SJSA1 (cell line): ENCODE results near the gene PROZ. TPM values are rescaled to one million over a fixed set of nuclear protein-coding genes. Genes with fewer than 3 reads are reported as not detected.
A peak's percentile ranks its signal among the peaks of the same experiment; 100 is the strongest.

ENCODE experiments used
- DNase-seq, 2 experiments: peaks; one replicate each; pipeline ENCODE4 v3.0.0-alpha.2; 2015 to 2020; ENCODE audit warnings: low spot score in 2 of 2, low read depth in 1 of 2
- H3K27ac ChIP-seq: fragments of 250-450 bp; sonication (Bioruptor Pico); 2 replicates; pipeline ENCODE4 v1.5.1; 2020; ENCODE audit warnings: mild to moderate bottlenecking, moderate library complexity
- H3K27me3 ChIP-seq: fragments of 250-450 bp; sonication (Bioruptor Pico); replicated peaks from 2 replicates; pipeline ENCODE4 v1.5.1; 2020; ENCODE audit warnings: mild to moderate bottlenecking, moderate library complexity
- H3K36me3 ChIP-seq: fragments of 250-450 bp; sonication (Bioruptor Pico); 2 replicates; pipeline ENCODE4 v1.5.1; 2020; ENCODE audit warnings: mild to moderate bottlenecking
- H3K4me1 ChIP-seq: fragments of 250-450 bp; sonication (Bioruptor Pico); replicated peaks from 2 replicates; pipeline ENCODE4 v1.6.1; 2021; ENCODE audit warnings: mild to moderate bottlenecking
- H3K4me3 ChIP-seq: fragments of 250-450 bp; sonication (Bioruptor Pico); 2 replicates; pipeline ENCODE4 v1.5.1; 2020; ENCODE audit warnings: mild to moderate bottlenecking
- H3K9me3 ChIP-seq: fragments of 250-450 bp; sonication (Bioruptor Pico); replicated peaks from 2 replicates; pipeline ENCODE4 v1.5.1; 2020; ENCODE audit warnings: mild to moderate bottlenecking
- total RNA-seq: library from RNA; depleted of rRNA; stranded (reverse); fragments of >200 nt; shearing (Covaris generic); gene quantifications from 2 replicates; pipeline ENCODE4 v1.2.3, GENCODE V29; 2014

Gene PROZ
- total RNA-seq, 1 experiment from 2014 or later = not detected

GRCh38 chr13:113116206-113116800 is 42.1 kb upstream of the PROZ start:
- DNase-seq = no peak
- H3K36me3 ChIP-seq = no peaks in the 10 kb centered on the region
- no peak overlapping the region for H3K27ac ChIP-seq
- H3K4me3 ChIP-seq = no peak overlapping the region
- no peaks in the 10 kb centered on the region for H3K9me3 ChIP-seq
- no peaks in the 10 kb centered on the region for H3K27me3 ChIP-seq
- no peaks in the 10 kb centered on the region for H3K4me1 ChIP-seq

GRCh38 chr13:113116871-113117271 is 41.6 kb upstream of the PROZ start:
- Histone ChIP-seq H3K36me3 (no peaks in the 10 kb centered on the region), H3K4me1 (no peaks in the 10 kb centered on the region), H3K9me3 (no peaks in the 10 kb centered on the region), H3K4me3 (no peak overlapping the region), H3K27me3 (no peaks in the 10 kb centered on the region), H3K27ac (no peak overlapping the region)
- DNase-seq = no peak

GRCh38 chr13:113117335-113117872 is 41.0 kb upstream of the PROZ start:
- DNase-seq = peak in 1 of 2 experiments; percentile 36
- no peak overlapping the region for H3K27ac ChIP-seq

GRCh38 chr13:113117911-113118260 is 40.6 kb upstream of the PROZ start:
- H3K4me3 ChIP-seq = no peak overlapping the region
- no peak overlapping the region for H3K27ac ChIP-seq
- H3K4me1 ChIP-seq = peaks cover 4% of the 10 kb centered on the region; the same call in 1 of the 2 replicates
- H3K27me3 ChIP-seq = no peaks in the 10 kb centered on the region
- no peaks in the 10 kb centered on the region for H3K9me3 ChIP-seq
- DNase-seq = no peak
- no peaks in the 10 kb centered on the region for H3K36me3 ChIP-seq

More at GRCh38 chr13:113117335-113117872, 41.0 kb upstream of the PROZ start:
- Histone ChIP-seq H3K36me3 (no peaks in the 10 kb centered on the region), H3K9me3 (no peaks in the 10 kb centered on the region), H3K4me1 (no peaks in the 10 kb centered on the region; the same call in 1 of the 2 replicates), H3K4me3 (no peak overlapping the region), H3K27me3 (no peaks in the 10 kb centered on the region)

- H3K9me3 ChIP-seq = no peaks in the 10 kb centered on the region
- H3K27me3 ChIP-seq = no peaks in the 10 kb centered on the region
- H3K4me3 ChIP-seq = no peak overlapping the region
- H3K4me1 ChIP-seq = peaks cover 6% of the 10 kb centered on the region; the same call in 1 of the 2 replicates
- DNase-seq = peak in 1 of 2 experiments; percentile 37
- H3K36me3 ChIP-seq = no peaks in the 10 kb centered on the region
- H3K27ac ChIP-seq = no peak overlapping the region
Measured at GRCh38 chr13:113118261-113119021, 40.0 kb upstream of the PROZ start.

GRCh38 chr13:113119166-113119821 is 39.2 kb upstream of the PROZ start:
- Histone ChIP-seq H3K9me3 (no peaks in the 10 kb centered on the region), H3K27me3 (no peaks in the 10 kb centered on the region), H3K27ac (no peak overlapping the region), H3K4me1 (peaks cover 6% of the 10 kb centered on the region; the same call in 1 of the 2 replicates), H3K4me3 (no peak overlapping the region), H3K36me3 (no peaks in the 10 kb centered on the region)
- DNase-seq = no peak

- Histone ChIP-seq H3K27ac (no peak overlapping the region), H3K4me1 (peaks cover 6% of the 10 kb centered on the region; the same call in 1 of the 2 replicates), H3K4me3 (no peak overlapping the region), H3K36me3 (no peaks in the 10 kb centered on the region), H3K27me3 (no peaks in the 10 kb centered on the region), H3K9me3 (no peaks in the 10 kb centered on the region)
- DNase-seq = no peak
Measured at GRCh38 chr13:113119822-113120189, 38.6 kb upstream of the PROZ start.

- H3K4me1 ChIP-seq = peaks cover 6% of the 10 kb centered on the region; the same call in 1 of the 2 replicates
- no peaks in the 10 kb centered on the region for H3K27me3 ChIP-seq
- H3K4me3 ChIP-seq = no peak overlapping the region
- H3K27ac ChIP-seq = no peak overlapping the region
- no peak for DNase-seq
- H3K9me3 ChIP-seq = no peaks in the 10 kb centered on the region
- H3K36me3 ChIP-seq = no peaks in the 10 kb centered on the region
Measured at GRCh38 chr13:113120300-113121182, 37.9 kb upstream of the PROZ start.

GRCh38 chr13:113121183-113121927 is 37.1 kb upstream of the PROZ start:
- Histone ChIP-seq H3K36me3 (no peaks in the 10 kb centered on the region), H3K4me3 (no peak overlapping the region), H3K27ac (no peak overlapping the region), H3K27me3 (no peaks in the 10 kb centered on the region), H3K9me3 (no peaks in the 10 kb centered on the region), H3K4me1 (peaks cover 6% of the 10 kb centered on the region; the same call in 1 of the 2 replicates)
- DNase-seq = no peak

GRCh38 chr13:113121928-113122471 is 36.4 kb upstream of the PROZ start:
- H3K4me1 ChIP-seq = peaks cover 6% of the 10 kb centered on the region; the same call in 1 of the 2 replicates
- H3K9me3 ChIP-seq = no peaks in the 10 kb centered on the region
- no peak overlapping the region for H3K4me3 ChIP-seq
- H3K27ac ChIP-seq = no peak overlapping the region
- DNase-seq = peak in 1 of 2 experiments; percentile 36
- no peaks in the 10 kb centered on the region for H3K27me3 ChIP-seq
- H3K36me3 ChIP-seq = no peaks in the 10 kb centered on the region

- Histone ChIP-seq H3K4me3 (peak within 1 kb of the TSS; percentile 16), H3K9me3 (no peaks in the 10 kb centered on the region), H3K36me3 (no peaks in the 10 kb centered on the region), H3K27me3 (no peaks in the 10 kb centered on the region), H3K27ac (no peak within 1 kb of the TSS), H3K4me1 (peaks cover 6% of the 10 kb centered on the region; the same call in 1 of the 2 replicates)
- peak; percentile 13 to 57 for DNase-seq
Measured at GRCh38 chr13:113122550-113123225, 35.8 kb upstream of the PROZ start, which contains the start of gene F10. Gene F10 (plus strand): TSS chr13:113122799. CDS start chr13:113122856, 57 bp downstream.
